Measurements from ENCODE around the gene ANXA5. TPM values are rescaled to one million over a fixed set of nuclear protein-coding genes. Genes with fewer than 3 reads are reported as not detected.

The ANXA5 gene
- total RNA-seq, 1 experiment from 2014 or later = 231 TPM

- no peak for DNase-seq
- H3K27ac Mint-ChIP-seq = no peak overlapping the region
- H3K23ac ChIP-seq (ENCODE audit: insufficient read length, low read depth, low read length) = no peak overlapping the region
Observed at GRCh38 chr4:121739575-121739974, 42.8 kb upstream of the ANXA5 start.

More at GRCh38 chr4:121739575-121739974, 42.8 kb upstream of the ANXA5 start:
- TF ChIP-seq, protein P1, sequence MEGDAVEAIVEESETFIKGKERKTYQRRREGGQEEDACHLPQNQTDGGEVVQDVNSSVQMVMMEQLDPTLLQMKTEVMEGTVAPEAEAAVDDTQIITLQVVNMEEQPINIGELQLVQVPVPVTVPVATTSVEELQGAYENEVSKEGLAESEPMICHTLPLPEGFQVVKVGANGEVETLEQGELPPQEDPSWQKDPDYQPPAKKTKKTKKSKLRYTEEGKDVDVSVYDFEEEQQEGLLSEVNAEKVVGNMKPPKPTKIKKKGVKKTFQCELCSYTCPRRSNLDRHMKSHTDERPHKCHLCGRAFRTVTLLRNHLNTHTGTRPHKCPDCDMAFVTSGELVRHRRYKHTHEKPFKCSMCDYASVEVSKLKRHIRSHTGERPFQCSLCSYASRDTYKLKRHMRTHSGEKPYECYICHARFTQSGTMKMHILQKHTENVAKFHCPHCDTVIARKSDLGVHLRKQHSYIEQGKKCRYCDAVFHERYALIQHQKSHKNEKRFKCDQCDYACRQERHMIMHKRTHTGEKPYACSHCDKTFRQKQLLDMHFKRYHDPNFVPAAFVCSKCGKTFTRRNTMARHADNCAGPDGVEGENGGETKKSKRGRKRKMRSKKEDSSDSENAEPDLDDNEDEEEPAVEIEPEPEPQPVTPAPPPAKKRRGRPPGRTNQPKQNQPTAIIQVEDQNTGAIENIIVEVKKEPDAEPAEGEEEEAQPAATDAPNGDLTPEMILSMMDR (conservative IDR thresholded peaks at IDR 0.05) = no peak
- no peak overlapping the region for H2AK5ac ChIP-seq (ENCODE audit: insufficient read length, low read length)
- H3K79me1 ChIP-seq (ENCODE audit: insufficient read depth, low read depth, low read length, poor library complexity, severe bottlenecking) = no peaks in the 10 kb centered on the region
- no peak overlapping the region for H2BK5ac ChIP-seq (ENCODE audit: insufficient read length, low read length)
- no peaks in the 10 kb centered on the region for H3K79me2 ChIP-seq (ENCODE audit: insufficient read depth, low read length)
- no peak overlapping the region for H3K27ac ChIP-seq (ENCODE audit: insufficient read length, low read depth, low read length)
- no peak overlapping the region for H4K91ac ChIP-seq (ENCODE audit: insufficient read length, low read depth, low read length)
- no peak overlapping the region for H3K9ac ChIP-seq (ENCODE audit: extremely low read depth, insufficient read length, low read length)
- no peak overlapping the region for H3K14ac ChIP-seq (ENCODE audit: insufficient read depth, low read length)
- H3K27me3 Mint-ChIP-seq (ENCODE audit: low read depth) = peaks cover 23% of the 10 kb centered on the region
- H3K4ac ChIP-seq (ENCODE audit: low read depth, low read length) = no peak overlapping the region
- no peak overlapping the region for H2BK12ac ChIP-seq (ENCODE audit: insufficient read length, low read depth, low read length)
- no peaks in the 10 kb centered on the region for H3K4me1 ChIP-seq (ENCODE audit: insufficient read depth, low read length)
- H4K5ac ChIP-seq (ENCODE audit: insufficient read length, low read depth, low read length) = no peak overlapping the region
- H3K36me3 Mint-ChIP-seq (ENCODE audit: insufficient read depth in 1 of 3, low read depth in 3 of 3) = no peaks in the 10 kb centered on the region
- H3K9me3 ChIP-seq (ENCODE audit: control insufficient read depth, low read depth, low read length) = no peaks in the 10 kb centered on the region
- no peaks in the 10 kb centered on the region for H4K20me1 ChIP-seq (ENCODE audit: control insufficient read depth, insufficient read depth, insufficient read length)
- no peak overlapping the region for H2BK120ac ChIP-seq (ENCODE audit: low read depth, low read length, poor library complexity, severe bottlenecking)
- no peaks in the 10 kb centered on the region for H3K27me3 ChIP-seq (ENCODE audit: insufficient read depth, low read length)
- no peak overlapping the region for H3K56ac ChIP-seq (ENCODE audit: insufficient read length, low read depth, low read length)
- no peak overlapping the region for H3T11ph ChIP-seq (ENCODE audit: low read length)
- H3K9me3 Mint-ChIP-seq = no peaks in the 10 kb centered on the region
- H2BK15ac ChIP-seq (ENCODE audit: low read depth, low read length) = no peak overlapping the region
- no CpG with 5 or more reads among the region's 2 CpGs for WGBS (ENCODE audit: extremely low coverage, insufficient read length, low lambda C conversion rate)
- H3K4me2 ChIP-seq (ENCODE audit: insufficient read depth, insufficient read length, low read length) = no peak overlapping the region
- H3K4me3 Mint-ChIP-seq = no peak overlapping the region
- peaks cover 20% of the 10 kb centered on the region in 2 experiments for H3K4me1 Mint-ChIP-seq
- H4K8ac ChIP-seq (replicated peaks; ENCODE audit: insufficient read length, low read depth, low read length) = no peak overlapping the region
- no peak overlapping the region for H2BK20ac ChIP-seq (ENCODE audit: low read depth, low read length, poor library complexity, severe bottlenecking)
- no peaks in the 10 kb centered on the region for H3K23me2 ChIP-seq (ENCODE audit: insufficient read length, low read depth, low read length, poor library complexity, severe bottlenecking)
- H3K18ac ChIP-seq (ENCODE audit: insufficient read length, low read depth, low read length) = no peak overlapping the region
- no peak overlapping the region for H2AFZ ChIP-seq (ENCODE audit: low read length)
